HG03060 (cell line): ENCODE results near the gene NKAIN2.
"Not testable (repeated sequence)": the region's sequence is repeated elsewhere in the genome, so short reads cannot be mapped to it uniquely, and the experiment has no call there.

Source experiments
- ATAC-seq: cut with Tn5 transposase; IDR thresholded peaks from one replicate; pipeline ENCODE4 v1.9.1; 2021; ENCODE audit warnings: low read depth, moderate number of reproducible peaks; ENCODE audit not compliant: unreplicated experiment

The NKAIN2 gene

DNA sequence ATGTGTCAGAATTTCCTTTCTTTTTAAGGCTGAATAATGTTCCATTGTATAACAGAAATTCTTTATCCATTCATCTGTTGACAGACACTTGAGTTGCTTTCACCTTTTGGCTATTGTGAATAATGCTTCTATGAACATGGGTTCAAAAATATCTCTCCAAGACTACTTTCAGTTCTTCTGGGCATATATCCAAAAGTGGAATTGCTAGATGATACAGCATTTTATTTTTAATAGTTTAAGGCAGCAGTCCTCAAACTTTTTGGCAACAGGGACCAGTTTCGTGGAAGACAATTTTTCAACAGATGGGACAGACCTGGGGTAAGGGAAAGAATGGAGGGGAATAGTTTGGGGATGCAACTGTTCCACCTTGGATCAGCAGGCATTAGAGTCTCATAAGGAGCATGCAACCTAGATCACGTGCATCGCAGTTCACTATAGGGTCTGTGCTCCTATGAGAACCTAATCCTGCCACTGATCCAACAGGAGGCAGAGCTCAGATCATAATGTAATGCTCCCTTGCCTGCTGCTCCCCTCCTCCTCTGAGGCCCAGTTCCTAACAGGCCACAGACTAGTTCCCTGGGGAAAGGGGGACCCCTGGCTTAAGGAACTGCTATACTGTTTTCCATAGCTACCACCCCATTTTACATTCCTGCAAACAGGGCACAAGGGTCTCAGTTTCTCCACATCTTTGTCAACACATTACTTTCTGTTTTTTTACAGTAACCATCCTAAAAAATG, 918.6 kb downstream of the NKAIN2 start:
- ATAC-seq = no peak

DNA sequence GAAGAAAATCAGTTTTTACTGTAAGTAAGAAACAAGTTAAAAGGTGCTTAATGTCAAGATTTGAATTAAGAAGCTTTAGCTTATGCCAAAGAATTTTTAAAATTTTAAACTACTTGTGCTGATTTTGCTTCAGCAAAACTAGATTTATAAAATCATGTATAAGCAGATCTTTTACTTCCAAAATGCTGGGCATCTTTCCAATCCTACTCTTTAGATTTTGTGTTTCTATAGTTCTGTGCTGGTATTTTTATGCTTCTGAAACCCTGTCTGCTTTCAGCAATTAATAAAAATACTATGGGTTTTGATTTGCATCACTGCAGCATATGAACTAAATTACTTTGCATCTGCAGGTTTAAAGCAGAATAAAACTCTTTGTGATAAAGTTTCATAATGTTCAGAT, 920.0 kb downstream of the NKAIN2 start:
- ATAC-seq = no peak

DNA sequence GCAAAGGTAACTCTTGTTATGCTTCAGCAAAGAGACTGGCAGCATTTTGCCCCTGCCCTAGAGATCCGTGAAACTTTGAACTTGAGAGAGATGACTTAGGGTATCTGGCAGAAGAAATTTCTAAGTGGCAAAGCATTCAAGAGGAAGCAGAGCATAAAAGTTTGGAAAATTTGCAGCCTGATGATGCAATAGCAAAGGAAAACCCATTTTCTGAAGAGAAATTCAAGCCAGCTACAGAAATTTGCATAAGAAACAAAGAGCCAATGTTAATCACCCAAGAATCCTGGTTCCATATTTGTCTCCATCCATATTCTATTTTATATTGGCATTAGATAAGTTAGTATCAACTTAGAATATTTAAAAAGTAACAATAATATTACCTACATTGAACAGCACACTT, 934.1 kb downstream of the NKAIN2 start:
- ATAC-seq = not testable (repeated sequence)

DNA sequence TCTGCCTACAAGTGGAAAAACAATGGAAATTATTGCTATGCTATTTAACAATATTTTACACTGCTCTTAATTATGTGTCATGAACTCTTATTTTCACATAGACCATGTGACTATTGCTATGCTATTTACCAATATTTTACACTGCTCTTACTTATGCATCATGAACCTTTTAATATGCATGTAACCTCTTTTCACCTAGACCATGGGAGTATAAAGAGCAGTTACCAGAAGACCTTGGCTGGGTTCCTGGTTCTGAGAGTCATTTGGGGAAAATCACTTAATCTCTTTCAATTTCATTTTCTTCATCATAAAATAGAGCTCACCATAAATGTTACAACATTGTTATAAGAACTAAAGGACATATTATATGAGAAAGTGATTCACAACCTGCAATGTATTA, 934.8 kb downstream of the NKAIN2 start:
- no peak for ATAC-seq

DNA sequence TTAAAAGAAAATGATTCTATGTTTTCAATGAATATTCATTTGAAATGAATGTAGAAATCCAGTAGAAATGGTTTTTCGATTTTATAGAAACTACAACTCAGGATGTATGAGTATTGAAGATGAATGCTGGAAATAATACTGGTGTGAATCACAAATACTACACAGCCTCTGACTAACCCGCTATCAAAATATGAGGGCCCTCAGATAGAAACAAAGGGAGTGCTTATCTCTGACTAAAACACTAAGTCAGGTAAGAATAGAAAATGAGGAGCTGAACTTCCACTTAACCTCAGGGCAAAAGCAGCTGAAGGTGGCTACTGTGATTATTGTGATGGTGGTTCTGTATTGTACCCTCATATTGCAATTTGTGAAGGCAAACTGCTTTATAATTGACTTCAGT, 937.7 kb downstream of the NKAIN2 start:
- no peak for ATAC-seq

DNA sequence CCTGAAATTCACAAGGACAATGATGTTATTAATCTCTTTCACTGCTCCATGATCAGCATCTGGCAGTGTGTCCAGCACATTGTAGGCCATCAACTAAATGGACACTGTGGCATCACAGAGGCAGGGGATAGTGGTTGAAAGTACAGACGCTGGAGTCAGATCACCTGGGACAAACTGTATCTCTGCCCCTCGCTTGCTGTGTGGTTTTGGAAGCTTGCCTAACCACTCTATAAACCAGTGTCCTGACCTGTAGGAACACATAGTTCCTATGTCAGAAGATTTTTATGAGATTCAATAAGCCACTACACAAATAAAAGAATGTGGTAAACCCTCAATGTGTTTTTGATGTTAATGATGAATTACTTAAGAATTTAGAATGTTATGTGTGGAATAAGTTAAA, 939.3 kb downstream of the NKAIN2 start:
- no peak for ATAC-seq

DNA sequence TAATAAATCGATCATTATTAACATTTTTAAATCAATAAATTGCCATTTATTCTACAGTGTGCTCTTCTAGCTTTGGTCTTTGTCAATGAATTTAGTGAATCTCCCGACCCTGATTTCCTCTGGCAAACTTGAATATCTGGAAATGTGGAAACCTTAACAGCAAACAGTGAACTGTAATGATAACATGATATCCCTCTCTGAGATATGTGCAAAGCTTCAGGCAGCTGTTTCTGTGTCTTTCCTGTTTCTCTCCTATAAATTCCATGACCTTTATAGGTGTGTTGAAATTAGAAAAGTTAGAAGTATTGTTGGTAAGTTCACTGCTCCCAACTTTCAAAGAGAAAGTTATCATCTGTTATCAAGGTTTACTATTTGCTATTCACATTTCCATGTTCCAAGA, 939.8 kb downstream of the NKAIN2 start:
- ATAC-seq = no peak

DNA sequence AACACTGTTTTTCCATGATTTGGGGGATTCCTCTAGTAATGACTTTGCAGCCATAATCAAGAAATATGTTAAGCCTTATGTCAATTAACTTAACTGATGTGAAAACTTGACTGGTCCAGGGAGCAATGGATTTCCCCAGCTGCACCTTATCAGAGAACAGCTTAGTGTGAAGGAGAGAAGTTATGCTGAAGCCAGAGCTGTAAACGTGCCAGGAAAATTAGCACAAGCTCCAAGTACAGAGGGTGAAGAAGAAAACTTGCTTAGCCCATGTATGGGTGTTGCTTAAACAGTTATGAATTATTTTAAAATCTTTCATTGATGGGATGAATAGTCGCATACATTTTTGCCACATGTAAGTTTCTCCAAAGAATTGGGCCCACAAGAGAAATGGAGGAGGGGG, 943.7 kb downstream of the NKAIN2 start:
- ATAC-seq = no peak

DNA sequence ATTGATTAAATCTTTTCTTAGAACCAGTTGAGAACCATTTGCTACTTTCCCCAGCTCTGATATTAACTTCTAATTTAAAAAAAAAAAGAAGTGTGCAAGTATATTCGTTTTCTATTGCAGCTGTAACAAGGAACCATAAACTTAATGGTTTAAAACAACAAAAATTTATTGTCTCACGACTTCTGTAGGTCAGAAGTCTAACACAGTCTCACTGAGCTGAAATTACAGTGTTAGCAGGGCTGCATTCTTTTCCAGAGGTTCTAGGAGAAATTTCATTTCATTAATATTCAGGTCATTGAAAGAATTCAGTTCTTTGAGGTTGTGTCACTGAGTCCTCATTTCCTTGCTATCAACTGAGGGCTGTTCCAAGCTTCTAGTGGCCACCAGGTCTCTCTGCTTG, 945.1 kb downstream of the NKAIN2 start:
- ATAC-seq = no peak

DNA sequence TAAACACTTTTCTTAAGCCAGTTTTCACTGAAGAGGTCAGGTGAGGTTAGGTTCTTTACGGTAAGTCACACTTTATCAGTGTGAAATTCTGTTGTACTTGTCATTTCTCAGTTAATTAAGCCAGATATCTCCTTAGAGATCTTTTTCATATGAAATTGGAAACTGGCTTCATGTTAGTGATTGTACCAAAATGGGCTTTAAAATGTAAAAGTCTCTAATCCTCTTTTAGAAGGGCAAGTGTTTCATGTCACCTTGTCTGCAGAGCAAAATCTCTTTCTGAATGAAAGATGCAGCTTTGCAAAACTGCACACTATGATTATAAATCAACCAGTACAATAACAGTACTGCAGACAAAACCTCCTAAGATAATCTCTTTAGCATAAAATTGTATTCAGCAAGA, 949.3 kb downstream of the NKAIN2 start:
- ATAC-seq = no peak

DNA sequence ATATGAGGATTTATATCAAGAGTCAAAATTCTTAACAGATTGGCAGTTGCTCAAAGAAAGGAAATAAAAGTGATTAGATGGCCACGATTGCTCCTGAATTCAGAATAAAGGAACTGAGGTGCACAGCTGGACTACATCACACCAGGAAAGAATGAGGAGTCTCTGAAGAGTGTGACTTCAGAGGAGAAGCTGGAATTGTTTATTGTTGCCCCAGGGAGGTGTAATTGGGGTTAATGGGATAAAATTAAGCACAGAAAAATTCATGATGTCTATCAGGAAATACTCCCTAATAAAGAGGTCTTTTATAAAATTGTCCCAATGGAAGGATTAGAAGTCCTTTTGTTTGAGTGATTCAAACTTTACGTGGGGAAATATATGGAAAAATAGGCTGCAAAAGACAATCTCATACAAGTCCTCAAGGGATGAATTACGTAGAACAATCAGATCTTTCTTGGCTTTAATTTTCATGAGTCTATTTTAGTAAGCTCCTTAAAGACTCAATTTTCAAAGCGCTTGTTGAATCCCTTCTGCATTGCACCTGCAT, 950.0 kb downstream of the NKAIN2 start:
- ATAC-seq = no peak

DNA sequence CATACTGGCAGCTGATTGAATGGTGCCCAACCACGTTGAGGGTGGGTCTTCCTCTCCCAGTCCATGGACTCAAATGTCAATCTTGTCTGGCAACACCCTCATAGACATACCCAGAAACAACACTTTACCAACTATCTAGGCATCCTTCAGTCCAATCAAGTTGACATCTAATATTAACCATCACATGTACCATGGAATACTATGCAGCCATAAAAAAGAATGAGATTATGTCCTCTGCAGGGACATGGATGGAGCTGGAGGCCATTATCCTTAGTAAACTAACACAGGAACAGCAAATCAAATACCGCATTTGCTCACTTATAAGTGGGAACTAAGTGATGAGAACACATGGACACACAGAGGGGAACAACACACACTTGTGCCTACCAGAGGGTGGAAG, 951.7 kb downstream of the NKAIN2 start:
- ATAC-seq = no peak

DNA sequence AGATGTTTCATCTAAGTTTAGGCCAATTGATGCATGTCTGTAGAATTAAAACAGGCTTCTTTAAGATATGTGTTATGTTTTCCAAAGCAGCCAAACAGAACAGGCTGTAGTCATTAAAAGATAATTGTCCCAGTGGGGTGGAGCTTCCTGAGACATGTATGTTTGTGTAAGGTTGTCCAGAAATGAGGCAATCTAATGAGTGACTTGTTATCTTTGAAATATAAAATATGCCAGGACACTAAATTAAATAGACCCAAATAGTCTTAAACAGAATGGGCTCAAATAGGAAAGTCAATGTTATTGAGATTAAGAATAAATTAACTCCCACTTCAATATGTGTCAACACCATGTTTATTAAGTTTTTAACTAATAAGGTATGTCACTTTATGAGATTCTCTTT, 953.9 kb downstream of the NKAIN2 start:
- ATAC-seq = no peak

DNA sequence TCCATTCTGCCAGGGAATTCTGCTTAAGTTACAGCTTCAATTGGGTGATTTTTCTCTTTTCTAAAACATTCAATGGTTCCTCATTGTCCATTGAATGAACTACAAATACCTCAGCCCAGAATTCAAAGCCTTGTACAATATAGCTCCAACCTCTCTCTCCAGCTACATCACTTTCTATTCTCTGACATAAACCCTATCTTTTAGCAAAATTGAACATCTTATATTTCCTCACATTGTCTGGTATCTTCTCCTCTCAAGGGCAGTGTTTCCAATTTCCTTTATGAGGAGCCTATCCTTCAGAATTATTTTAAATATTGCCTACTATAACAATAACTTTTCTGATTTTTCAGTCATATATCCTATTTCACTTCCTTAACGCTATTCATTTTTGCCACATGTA, 955.0 kb downstream of the NKAIN2 start:
- ATAC-seq = no peak

DNA sequence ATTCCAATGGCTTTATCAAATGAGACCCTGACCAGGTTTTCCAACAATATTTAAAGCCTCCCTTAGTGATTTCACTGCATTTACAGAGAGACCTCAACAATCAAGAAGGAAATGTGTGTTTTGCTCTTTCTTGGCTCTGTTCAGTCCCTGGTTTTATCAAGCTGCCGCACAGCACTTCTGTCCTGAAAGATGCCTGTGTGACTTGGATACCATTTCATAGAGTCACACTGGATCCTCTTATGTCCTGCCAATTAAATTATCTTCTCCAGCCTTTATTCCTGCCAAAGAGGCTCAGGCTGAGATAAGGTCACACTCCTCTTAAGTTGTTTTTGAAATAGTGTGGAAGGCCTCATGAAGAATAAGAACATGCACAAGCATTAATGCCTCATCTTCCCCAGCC, 961.6 kb downstream of the NKAIN2 start:
- no peak for ATAC-seq

DNA sequence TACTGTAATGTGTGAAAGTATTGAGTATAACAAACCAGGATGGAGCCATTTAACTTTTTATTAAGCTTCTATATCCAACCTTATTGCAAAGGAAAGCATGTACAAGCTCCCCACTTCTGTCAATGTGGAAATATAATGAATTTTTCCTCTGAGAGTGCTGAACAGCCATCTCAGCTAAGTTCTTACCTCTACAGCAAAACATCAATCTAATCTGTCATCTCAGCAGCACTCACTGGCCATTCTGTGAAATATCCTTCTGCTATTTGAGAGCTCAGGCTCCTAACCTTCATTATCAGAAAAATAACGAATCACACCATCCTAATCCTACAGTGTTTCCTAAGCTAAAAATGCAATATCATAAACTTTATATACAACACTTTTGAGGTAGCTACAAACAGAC, 964.6 kb downstream of the NKAIN2 start:
- ATAC-seq = no peak

DNA sequence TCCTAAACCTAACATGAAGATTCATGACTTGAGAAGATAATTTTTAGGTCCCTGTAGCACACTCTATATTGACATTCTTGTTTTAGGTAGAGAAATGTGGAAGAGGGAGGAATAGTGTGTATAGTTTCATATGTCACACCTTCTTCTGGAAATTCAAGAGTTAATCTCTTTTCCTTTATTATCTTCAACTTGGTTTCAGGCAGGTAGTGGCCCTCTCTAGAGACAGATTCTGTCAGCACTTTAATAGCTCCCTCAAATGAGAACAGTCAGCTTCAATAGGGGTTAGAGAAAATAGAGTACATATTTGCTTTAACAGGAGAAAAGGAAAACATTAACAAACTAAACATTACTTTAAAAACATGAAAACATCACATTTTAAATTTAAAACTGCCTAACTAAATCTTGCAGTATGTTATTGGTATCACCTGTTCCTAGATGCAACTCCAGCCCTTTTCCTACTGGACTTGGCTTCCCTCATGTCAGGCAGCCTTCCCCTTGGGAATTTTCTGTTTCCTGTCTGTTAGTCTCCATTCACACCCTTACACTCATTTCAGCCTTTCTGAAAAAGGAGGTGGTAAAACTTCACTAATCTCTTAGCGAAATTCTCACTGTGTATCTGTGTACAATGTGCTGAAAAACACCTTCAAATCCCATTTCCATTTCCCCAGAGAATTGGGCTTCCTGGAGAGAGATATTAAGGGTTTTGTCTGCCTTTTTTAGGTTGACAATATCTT, 966.3 kb downstream of the NKAIN2 start:
- no peak for ATAC-seq

DNA sequence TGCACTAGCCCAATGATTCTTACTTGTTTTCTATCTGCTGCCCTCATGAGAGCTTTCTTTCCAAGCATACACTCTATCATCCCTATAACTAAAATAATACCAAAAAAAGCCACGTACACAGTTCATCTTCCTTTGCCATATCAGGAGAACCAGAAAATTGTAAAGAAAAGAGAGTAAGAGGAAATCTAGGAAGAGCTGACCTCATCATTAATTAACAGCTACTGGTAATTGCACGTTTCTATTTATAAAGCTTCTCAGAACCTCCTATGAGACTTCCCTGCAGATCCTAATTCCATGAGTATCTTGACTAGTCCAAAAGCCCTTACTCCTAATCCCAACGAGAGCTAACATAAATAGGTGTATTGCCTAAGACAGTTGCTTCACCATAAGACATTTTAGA, 967.1 kb downstream of the NKAIN2 start:
- ATAC-seq = no peak

DNA sequence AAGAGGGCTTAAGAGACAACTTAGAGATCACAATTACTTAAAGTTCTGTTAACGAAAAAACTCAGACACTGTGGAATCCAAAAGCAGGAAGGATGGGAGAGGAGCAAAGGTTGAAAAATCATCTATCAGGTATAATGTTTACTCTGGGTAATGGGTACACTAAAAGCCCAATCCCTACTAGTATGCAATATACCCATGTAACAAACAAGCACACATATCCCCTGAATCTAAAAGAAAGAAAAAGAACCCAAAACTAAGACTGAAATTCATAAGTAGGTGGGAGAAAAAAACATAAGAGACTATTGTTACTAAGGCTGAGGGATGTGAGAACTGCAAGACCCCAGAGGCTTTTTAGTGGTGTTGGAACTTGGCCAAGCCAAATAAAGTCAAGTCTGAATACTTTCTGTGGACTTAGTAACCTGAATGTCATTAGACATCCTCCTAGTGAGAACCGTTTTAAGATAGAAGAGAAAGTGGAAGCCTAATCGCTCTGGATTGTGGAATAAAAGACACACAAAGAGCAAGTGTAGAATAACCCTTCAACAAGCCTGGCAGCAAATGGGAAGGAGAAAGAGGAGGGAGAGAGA, 969.2 kb downstream of the NKAIN2 start:
- ATAC-seq = no peak

DNA sequence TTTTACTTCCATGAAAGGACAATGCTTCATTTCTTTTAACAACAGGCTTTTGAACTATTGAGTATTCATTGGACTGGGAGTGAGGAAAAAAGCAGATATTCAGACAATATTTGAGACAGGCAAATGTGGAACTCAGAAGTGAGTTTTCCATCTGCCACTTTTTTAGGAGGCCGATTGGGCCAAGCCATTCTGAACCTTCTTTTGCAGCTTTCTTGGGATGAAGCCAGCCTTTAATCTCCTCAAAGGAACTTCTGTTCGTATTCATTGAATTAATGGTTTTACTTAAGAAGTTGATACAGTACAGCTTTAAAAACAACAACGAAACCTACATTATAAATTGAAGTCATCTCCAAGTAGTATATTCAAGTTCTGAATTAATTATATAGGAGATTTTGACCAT, 971.5 kb downstream of the NKAIN2 start:
- no peak for ATAC-seq

DNA sequence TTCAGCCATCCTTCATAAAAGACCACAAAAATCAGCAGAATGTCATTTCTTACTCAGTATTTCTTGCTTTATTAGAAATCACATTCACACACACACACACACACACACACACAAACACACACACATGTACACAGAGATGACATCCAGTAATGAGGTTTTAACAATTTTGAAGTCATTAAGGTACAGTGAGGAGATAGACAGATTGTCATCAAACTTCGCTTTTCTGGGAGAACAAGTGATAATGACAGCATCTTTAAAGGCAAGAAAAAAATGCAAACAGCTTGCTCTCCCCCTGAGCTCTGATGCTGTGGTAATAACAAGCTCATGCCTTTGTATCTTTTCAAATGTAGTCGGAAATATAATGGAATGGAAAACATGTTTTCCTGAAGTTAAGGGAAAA, 974.2 kb downstream of the NKAIN2 start:
- ATAC-seq = no peak

DNA sequence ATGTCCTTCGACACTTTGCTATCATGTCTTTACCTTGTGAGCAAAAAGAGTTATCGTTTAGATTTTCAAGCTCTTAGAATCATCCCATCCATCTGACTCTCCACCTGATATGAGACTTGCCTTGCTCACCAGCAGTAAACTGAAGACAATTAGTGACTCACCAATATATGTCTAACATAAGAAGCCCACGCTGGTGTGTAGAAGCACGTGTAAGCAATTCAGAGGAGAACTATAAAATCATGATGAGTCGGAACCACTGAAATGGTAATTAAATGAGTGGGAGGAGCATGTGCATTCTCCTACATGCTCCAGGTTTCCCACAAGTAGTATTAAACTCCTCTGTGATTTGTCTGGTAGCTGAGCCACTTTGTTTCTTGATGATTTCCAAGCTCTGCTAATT, 977.0 kb downstream of the NKAIN2 start:
- ATAC-seq = no peak
